ENCODE results near the gene CASP5. TPM values are rescaled to one million over a fixed set of nuclear protein-coding genes. Genes with fewer than 3 reads are reported as not detected.
"Not testable (repeated sequence)": the region's sequence is repeated elsewhere in the genome, so short reads cannot be mapped to it uniquely, and the experiment has no call there.

CASP5 gene
- total RNA-seq, 6 donors from 2014 or later = 1.0 to 4.1 (median 3.2) TPM; not detected in 2

GRCh38 chr11:104991994-104992393 is 31.0 kb downstream of the CASP5 start:
- 85 to 89% methylated on average over 4 of the region's 4 CpGs for WGBS, 2 donors
- H3K9me3 ChIP-seq = peaks cover 0 to 7% (median 0%) of the 10 kb centered on the region in 4 donors
- H3K4me3 ChIP-seq = no peak overlapping the region
- no peaks in the 10 kb centered on the region for H3K36me3 ChIP-seq
- H3K4me1 ChIP-seq = no peaks in the 10 kb centered on the region
- H3K27me3 ChIP-seq = no peaks in the 10 kb centered on the region
- no peak for ATAC-seq (ENCODE audit: low FRiP score in 2 of 2)
- TF ChIP-seq POLR2AphosphoS5 (IDR thresholded peaks at IDR 0.05) = no peak
- DNase-seq = no peak
- no peak overlapping the region for H3K27ac ChIP-seq

GRCh38 chr11:104984808-104985207 is 38.2 kb downstream of the CASP5 start:
- WGBS, 2 donors = 83 to 84% methylated on average over 3 of the region's 3 CpGs
- DNase-seq (no peak), ATAC-seq (ENCODE audit: low FRiP score in 2 of 2) (no peak)
- H3K27ac ChIP-seq = no peak overlapping the region
- no peaks in the 10 kb centered on the region for H3K4me1 ChIP-seq
- H3K27me3 ChIP-seq = no peaks in the 10 kb centered on the region
- H3K4me3 ChIP-seq = no peak overlapping the region
- H3K36me3 ChIP-seq = no peaks in the 10 kb centered on the region
- TF ChIP-seq POLR2AphosphoS5 (IDR thresholded peaks at IDR 0.05) = no peak
- no peak for TF ChIP-seq POLR2A (IDR thresholded peaks at IDR 0.05)
- no peak for TF ChIP-seq EP300 (IDR thresholded peaks at IDR 0.05)
- no peak for TF ChIP-seq CTCF (IDR thresholded peaks at IDR 0.05)
- H3K9me3 ChIP-seq = peaks cover 0 to 7% (median 0%) of the 10 kb centered on the region in 4 donors

- no peak for ATAC-seq (ENCODE audit: low FRiP score in 2 of 2)
- DNase-seq = no peak
Measured at GRCh38 chr11:104979839-104980238, 43.1 kb downstream of the CASP5 start.

GRCh38 chr11:104973616-104974015 is 49.4 kb downstream of the CASP5 start:
- Histone ChIP-seq H3K27me3 (no peaks in the 10 kb centered on the region), H3K4me3 (no peak overlapping the region), H3K9me3 (peaks cover 0 to 3% (median 0%) of the 10 kb centered on the region in 4 donors), H3K36me3 (no peaks in the 10 kb centered on the region), H3K27ac (no peak overlapping the region), H3K4me1 (peaks cover 0 to 9% (median 3%) of the 10 kb centered on the region in 4 donors)
- ATAC-seq (ENCODE audit: low FRiP score in 2 of 2) = no peak
- TF ChIP-seq POLR2AphosphoS5 (IDR thresholded peaks at IDR 0.05) = no peak
- TF ChIP-seq EP300 (IDR thresholded peaks at IDR 0.05) = no peak
- no peak for DNase-seq
- 97 to 100% methylated on average over 2 of the region's 2 CpGs for WGBS, 2 donors

More at GRCh38 chr11:104979839-104980238, 43.1 kb downstream of the CASP5 start:
- Histone ChIP-seq H3K9me3 (no peaks in the 10 kb centered on the region), H3K4me1 (no peaks in the 10 kb centered on the region), H3K27me3 (no peaks in the 10 kb centered on the region), H3K4me3 (no peak overlapping the region), H3K27ac (no peak overlapping the region), H3K36me3 (no peaks in the 10 kb centered on the region)
- TF ChIP-seq CTCF (IDR thresholded peaks at IDR 0.05) (no peak), POLR2A (IDR thresholded peaks at IDR 0.05) (no peak), POLR2AphosphoS5 (IDR thresholded peaks at IDR 0.05) (no peak), EP300 (IDR thresholded peaks at IDR 0.05) (no peak)
- WGBS, 2 donors = 96 to 100% methylated on average over 1 of the region's 1 CpG

- not testable (repeated sequence) for DNase-seq; H3K9me3 ChIP-seq; H3K4me3 ChIP-seq; H3K4me1 ChIP-seq; H3K27ac ChIP-seq; H3K27me3 ChIP-seq; H3K36me3 ChIP-seq; ATAC-seq (ENCODE audit: low FRiP score in 2 of 2)
- WGBS, 2 donors = 94 to 97% methylated on average over 8 of the region's 8 CpGs
Measured at GRCh38 chr11:104972924-104973323, 50.0 kb downstream of the CASP5 start.

- ATAC-seq (ENCODE audit: low FRiP score in 2 of 2) = no peak
- H3K4me3 ChIP-seq = no peak overlapping the region
- no peaks in the 10 kb centered on the region for H3K36me3 ChIP-seq
- TF ChIP-seq CTCF (IDR thresholded peaks at IDR 0.05) = no peak
- TF ChIP-seq EP300 (IDR thresholded peaks at IDR 0.05) = no peak
- no peak for TF ChIP-seq POLR2AphosphoS5 (IDR thresholded peaks at IDR 0.05)
- no peak for TF ChIP-seq POLR2A (IDR thresholded peaks at IDR 0.05)
- H3K27me3 ChIP-seq = no peaks in the 10 kb centered on the region
- no peak for DNase-seq
- H3K9me3 ChIP-seq = peaks cover 0 to 3% (median 0%) of the 10 kb centered on the region in 4 donors
- H3K27ac ChIP-seq = no peak overlapping the region
- H3K4me1 ChIP-seq = peaks cover 13 to 24% (median 14%) of the 10 kb centered on the region in 4 donors
Measured at GRCh38 chr11:104970756-104971155, 52.2 kb downstream of the CASP5 start.
